Stimulated activated CD8-positive, alpha-beta memory T cell treated with anti-CD3 and anti-CD28 coated beads, Interleukin-7, amount 100 ng/mL, for 48 hours (primary cell): ENCODE results near the gene ENO3.

Source experiments
- DNase-seq, 2 donors: peaks; one replicate each; pipeline ENCODE4 v3.0.0-alpha.2; 2020; ENCODE audit warnings: low read depth in 1 of 2; ENCODE audit errors: extremely low read depth in 1 of 2

Gene ENO3

DNA sequence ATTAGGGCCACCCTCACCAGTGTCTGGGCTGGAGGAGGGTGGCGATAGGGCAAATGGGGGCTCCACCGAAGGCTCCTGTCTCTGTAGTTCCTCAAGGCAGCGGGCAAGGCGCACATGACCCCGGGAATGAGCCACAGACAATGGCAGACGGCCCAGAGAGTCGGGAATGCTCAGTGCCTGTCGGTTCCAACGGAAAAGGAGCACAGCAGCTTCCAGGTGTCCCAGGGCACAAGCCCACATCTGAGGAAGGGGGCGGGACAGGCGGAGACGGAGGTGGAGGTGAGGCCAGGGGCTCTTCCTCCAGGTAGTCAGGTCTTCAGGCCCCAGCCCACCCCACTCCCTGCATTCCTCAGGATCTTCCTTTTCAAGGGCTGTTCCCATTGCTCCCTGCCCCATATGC, 21.8 kb downstream of the ENO3 start:
- DNase-seq, result no peak

DNA sequence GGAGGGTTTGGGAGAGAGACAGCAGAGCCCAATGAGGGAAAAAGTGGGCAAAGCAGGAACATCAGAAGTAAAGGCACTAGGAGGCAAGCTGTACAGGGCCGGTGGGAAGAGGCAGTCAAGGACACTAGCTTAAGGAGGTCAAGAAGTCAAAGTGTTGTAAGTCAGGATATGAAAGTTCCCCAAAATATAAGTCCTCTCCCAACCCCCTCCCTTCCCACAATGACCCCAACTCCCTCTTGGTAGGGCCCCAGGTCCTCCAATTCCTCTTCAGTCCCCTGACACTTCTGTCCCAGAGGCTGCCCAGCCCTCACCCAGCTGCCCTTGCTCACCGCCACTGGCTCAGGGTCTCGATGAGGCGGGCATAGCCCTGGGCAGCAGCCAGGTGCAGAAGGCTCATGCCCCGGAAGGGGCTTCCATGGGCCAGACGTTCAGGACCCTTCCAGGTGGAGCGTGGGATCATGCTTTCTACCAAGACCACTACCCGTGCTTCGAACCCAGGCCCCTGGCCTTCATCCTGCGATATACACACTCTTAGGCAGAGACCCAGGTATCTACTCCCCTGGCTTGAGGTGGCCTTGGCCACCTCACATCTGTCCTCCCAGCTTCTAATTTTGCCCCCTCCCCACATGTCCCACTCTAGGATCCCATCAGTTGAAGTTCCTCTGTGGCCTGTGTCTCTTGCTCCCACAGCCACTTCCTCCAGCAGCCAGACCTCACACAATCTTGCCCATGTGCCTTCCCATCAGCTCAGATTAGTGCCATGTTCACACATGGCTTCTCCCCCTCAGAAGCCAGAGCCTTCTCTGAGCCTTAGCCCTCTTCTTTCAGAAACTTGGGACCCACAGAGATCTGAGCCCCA, 22.6 kb downstream of the ENO3 start:
- DNase-seq, result no peak

DNA sequence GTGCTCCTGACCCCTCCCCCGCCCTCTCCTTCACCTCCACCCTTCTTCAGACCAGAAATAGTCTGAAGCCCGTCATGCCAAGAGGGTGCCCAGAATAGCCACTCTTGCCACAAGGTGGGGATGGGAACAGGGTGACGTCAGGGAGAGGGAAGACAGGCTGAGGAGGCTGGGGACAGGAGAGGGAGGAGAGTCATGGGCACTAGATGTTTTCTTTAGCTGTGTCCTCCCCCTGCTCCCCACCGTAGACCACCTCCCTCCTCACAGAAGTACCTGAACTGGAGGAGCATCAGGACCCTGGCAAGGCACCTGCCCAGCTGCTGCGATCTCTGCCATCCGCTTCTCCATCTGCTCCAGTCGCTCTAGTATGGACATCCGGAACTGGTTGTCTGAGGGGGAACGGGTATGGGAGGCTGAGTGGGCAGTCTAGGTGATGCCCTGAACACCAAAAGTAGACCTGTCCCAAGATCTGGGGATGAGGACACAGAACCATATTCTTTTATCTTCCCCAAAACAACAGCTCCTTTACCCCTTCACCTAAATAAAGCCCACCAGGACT, 23.3 kb downstream of the ENO3 start:
- DNase-seq, result no peak

DNA sequence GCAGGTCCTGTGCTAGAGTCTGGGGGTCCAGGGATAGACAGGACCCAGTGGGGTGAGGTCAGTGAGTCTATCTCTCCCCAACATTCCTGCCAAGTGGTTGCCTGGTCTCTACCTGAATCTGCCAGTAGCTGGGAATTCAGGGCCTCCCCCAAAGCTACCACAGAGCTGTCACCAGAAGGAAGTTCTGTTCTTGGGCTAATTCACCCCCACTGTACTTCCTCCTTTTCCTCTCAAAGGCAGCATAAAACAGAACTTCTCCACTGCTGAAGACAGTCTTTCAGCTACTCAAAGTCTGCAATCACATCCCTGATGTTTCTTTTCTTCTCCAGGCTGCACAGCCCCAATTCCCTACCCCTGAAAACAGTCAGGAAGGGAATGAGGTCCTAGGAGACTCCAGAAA, 27.8 kb downstream of the ENO3 start:
- DNase-seq, result no peak

DNA sequence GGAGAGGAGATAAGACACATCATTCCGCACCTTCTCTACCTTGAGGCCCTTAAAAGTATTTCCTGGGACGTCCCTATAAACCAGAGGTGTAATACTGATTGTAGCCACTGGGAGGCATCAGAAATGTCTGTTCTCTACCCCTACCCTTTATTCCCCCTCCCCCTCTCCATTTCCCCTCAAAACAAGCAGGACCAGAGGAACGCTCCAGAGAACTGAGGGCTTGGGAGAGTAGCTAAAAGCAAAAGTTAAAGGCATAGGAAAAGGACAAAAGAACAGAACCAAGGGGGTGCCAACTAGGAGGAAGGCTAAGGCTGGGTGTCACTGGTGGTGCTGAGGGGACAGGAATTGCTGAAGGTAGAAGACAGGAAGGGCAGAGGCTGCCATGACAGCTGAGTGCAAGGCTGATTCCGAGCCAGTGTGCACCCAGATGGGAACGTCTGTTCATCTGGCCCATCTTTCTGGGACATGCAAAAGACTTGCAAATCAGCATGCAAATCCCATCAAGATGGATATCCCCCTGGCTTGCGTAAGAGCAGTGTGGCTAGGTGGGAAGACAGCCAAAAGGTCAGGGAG, 29.8 kb downstream of the ENO3 start:
- DNase-seq, result no peak

DNA sequence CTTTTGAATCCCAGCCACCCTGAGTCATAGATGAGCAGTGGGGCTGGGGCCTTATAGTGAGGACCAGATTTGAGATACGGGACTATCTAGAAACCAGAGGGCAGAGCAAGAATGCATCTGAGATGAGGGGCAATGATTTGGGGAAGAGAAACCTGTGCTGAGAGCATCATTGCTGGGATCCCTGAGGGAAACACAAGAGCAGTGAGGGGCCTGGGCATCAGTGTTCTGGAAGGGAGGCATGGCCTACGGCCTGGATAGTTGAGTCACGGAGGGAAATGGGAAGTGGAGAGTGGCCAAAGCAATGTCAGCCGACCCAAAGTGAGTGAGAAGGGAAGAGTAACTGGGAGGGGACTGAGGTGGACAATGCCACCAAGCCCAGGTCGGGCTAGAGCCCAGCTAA, 31.4 kb downstream of the ENO3 start:
- no peak for DNase-seq

DNA sequence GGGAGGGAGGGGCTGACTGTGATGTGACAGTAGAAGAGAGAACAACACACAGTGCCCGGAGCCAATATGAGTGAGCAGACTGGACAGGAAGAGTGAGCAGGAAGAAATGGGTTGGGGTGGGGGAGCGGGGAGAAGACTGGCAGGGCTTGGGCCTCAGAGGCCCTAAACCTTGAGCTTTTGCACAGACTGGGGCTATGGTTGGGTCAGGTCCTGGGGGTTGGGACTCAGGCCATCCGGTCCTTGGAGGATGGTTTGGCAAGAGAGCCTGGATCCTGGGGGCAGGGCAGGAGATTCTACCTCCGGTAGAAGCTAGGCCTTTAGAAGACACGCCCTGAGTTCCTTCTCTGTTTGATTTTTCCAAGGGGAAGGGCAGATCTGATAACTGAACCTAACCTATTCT, 35.5 kb downstream of the ENO3 start:
- DNase-seq, result no peak

DNA sequence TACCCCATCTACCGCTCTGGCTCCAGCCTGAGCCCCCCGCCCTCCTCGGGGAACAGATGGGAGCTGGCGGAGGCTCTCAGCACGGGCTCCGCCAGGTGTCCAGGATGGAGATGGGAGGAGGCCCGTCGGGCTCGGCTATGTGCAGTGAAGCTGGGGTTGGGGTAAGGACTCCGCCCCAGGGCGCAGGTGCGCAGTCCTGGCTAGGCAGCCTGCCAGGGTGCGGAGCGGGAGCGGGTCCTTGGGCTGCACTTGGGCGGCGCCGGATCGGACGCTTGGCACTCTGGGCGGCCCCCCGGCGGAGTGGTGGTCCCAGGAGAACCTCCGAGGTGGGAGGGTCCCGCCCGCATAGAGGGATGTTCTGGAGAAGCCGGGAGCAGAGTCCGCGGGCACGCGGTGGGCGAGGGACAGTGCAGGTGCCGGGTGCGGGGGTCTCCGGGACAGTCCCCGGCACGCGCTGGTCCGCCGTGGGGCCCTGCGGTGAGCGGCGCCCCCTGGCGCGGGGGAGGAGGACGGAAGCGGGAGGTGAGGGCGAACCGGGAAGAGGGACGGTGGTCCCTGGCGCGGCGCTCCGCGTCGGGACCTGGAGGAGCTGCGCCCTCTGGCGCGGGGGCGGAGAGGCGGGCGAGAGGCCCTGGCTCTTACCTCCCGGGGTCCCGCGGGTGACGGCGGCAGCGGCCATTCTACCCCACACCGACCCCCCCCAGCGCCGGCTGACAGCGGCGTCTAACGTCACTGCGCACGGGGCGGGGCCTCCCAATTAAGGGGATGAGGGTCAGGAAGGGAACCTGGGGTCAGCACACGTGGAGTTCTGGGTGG, 36.2 kb downstream of the ENO3 start, which contains the start of gene CAMTA2:
TSS of gene CAMTA2 (minus strand) at position 725 of the 816 bp plus-strand sequence. CDS start 1,453 bp downstream, outside the sequence.
- peak; percentile 77 to 84 for DNase-seq

DNA sequence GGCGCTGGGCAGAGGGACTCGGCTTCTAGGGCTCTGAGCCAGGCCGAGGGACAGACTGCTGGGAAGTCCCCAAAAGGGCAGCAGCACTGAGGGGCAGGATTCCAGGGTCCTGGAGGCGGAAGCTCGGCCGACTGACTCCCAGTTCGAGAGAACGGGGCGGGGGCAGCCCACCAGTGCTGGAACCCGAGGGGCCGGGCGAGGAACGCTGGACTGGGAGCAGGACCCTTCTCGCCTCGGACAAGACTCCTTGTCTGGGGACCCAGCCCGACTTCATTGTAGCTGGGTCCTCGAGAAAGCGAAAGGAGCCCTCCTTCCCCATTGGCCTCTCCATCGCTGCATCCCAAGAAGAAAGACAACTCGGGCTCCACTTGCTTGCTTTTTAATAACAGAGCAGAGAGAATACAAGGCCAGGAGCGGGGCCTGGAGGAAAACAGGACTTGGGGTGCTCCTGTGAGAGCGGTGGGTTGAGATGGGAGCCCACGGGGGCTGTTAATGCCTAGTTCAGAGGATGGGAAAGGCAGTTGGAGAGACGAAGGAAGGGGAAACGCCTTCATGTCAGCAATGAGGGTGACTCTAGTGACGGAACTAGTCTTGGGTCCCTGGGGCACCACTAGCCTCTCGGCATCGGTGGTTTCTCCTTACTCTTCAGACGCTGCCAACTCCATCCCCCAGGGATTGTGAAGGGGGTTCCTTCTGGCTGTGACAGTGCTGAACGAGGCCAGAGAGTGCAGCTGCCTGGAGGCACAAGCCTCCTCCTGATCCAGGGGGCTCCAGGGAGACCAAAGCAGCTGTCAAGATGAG, 37.0 kb downstream of the ENO3 start:
- no peak for DNase-seq

DNA sequence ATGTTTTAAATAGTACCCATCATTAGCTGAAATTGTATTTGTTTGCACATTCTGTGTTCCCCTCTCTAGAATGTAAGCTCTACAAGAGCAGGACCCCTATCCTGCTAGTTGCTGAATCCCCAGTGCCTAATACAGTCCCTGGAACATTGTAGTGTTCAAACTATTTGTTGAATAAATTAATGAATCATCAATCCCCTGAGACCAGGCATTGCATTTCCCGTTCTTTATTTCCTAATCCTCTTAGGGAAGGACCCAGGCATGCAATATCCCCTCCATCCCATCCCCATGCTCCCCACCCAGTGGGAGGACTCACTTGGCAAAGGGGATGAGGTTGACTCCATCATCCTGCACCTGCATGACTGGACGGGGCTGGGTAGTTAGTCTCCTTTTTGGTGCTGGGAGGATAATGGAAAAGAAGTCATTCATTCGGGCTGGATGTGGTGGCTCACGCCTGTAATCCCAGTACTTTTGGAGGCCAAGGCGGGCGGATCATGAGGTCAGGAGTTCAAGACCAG, 43.2 kb downstream of the ENO3 start:
- DNase-seq, result no peak

DNA sequence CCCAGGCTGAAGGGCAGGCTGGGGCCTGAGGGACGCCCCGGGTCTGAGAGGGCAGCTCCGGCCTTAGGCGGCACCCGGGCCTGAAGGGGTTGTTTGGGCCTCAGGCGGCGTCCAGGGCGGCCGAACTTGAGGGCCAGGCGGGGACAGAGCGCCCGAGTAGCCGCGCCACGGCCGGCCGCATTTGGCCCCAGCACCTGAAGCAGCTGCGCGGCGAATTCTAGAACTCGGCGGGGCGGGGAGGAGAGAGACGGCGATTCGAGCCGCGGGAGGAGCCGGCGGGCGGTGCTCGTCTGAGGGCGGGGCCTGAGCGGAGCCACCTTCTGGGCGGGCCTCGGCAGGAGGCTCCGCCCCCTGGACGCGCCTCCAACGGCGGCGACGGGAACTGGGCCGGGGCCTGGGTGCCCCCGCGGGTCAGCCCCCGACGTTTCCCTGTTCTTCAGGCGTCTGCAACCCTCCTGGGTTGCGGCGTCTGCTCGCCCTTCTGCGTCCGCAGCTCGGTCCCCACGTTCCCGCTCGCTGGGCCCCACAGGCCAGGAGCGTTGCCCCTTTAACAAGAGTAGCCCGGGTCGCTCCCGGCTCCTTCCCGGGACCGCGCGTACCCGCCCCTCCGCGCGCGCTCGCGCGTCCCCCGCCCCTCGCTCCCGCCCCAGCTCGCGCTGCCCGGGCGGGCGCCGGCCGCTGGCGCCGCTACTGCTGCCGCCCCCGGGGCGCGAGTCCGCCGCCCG, 46.5 kb downstream of the ENO3 start, which contains the start of the genes INCA1 and KIF1C:
TSS of gene INCA1 (minus strand) at position 221 of the 725 bp plus-strand sequence. CDS start 3,085 bp downstream, outside the sequence.
TSS of gene KIF1C (plus strand) at position 649 of the 725 bp plus-strand sequence. CDS start 2,297 bp downstream, outside the sequence.
- peak; percentile 73 to 74 for DNase-seq

DNA sequence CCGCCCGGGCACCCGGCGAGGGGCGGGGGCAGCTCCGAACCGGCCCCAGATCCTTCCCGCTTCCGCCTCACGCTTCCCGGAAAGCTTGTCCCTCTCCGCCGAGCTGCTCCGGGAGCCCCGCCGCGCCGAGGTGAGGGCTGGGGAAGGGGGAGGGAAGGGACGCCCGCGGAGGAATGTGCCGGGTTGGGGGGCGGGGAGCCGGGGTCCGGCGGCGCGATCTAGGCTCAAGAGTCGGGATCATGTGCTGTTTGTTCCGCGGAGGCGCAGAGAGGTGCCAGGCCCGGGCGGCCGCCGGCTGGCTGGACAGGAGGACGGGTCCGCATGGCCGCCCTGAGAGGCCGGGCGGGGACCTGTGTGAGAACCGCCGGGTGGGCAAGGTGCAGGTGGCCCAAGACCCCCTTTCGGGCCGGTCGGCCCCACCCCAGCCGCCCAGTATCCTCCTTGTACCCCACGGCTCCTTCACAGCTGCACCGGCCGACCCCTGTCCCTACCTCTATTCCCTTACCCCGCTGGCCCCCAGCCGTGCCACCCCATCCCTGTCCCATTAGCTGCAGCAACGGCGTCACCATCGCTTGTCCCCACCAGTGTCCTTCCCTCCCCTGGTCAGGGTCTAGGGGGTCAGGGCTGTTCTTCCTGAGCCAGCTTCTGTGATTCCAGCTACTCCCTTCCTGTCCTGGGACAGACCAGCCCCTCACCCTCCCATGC, 47.3 kb downstream of the ENO3 start:
- no peak for DNase-seq

DNA sequence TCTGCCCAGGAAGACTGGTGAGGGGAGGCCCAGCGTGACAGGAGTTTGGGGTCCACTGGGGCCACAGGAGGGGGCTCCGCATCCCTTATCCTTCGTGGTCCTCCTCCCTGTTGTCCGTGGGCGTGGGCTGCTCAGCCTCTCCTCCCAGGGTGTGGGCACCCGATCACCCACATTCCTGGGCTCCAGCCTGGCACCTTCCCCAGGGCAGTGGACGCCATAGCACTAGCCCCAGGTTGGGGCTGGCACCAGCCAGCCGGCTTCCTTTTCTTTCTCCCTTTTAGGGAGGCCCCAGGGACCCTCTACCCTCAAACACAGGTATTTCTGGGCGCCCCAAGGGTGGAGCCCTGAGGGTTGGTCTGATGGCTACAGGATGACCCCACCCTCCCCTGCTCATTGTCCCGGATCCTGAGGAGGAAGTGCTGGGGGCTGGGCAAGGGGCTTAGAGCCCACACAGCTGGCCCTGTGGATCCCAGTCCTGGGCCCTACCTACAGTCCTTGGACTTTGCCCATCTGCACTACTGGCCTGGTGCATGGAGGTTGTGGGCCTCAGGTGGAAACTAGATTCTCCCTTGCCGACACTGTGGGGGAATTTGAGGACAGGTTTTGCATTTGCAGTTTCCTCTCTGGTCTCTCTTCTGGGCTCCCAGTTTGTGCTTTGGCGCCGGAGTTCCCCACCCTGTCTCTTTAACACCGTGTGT, 48.0 kb downstream of the ENO3 start:
- DNase-seq, result no peak

DNA sequence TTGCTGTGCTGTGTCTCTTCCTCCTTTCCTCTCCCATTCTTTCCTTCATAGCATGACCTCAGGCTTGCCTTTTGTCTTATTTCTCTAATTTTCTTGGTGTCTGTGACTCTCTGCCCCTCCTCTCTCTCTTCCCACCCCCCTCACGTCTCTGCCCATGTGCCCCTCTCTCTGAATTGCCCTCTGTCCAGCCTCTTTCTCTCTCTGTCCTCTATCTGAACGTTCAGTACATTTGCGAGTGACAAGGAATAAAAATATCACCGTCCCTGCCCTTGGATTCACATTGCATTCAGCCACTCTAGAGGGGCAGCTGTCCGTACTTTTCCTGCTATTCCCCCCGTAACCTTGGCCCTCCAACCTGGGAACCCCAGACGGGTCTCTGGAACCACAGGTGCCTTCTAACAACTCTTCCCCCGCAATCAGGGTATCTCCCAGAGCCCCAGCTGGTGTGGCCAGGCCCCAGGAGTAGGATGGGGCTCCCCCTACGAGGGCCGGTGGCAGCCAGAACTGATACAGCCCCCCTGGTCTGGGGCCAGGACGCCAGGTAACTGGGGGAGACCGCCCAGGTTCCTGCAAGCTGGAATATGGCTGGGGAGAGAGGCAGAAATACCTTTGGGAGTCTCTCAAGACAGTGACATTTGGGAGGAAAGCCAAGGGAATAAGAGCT, 48.6 kb downstream of the ENO3 start:
- DNase-seq, result no peak

DNA sequence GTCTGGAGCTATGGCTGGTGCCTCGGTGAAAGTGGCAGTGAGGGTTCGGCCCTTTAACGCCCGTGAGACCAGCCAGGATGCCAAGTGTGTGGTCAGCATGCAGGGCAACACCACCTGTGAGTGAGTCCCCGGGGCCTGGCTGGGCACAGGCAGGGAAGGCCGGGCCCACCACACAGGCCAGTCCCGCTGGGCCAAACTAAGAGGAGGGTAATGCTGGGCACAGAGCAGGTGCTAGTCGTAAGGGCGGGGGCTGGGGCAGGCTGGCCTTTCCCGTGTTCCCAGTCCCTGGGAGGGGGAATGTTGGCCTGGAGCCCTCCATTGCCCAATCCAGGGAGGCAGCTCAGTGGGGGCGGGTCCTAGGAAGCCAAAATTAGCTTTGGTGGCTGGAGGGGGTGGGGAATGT, 49.3 kb downstream of the ENO3 start:
- no peak for DNase-seq

DNA sequence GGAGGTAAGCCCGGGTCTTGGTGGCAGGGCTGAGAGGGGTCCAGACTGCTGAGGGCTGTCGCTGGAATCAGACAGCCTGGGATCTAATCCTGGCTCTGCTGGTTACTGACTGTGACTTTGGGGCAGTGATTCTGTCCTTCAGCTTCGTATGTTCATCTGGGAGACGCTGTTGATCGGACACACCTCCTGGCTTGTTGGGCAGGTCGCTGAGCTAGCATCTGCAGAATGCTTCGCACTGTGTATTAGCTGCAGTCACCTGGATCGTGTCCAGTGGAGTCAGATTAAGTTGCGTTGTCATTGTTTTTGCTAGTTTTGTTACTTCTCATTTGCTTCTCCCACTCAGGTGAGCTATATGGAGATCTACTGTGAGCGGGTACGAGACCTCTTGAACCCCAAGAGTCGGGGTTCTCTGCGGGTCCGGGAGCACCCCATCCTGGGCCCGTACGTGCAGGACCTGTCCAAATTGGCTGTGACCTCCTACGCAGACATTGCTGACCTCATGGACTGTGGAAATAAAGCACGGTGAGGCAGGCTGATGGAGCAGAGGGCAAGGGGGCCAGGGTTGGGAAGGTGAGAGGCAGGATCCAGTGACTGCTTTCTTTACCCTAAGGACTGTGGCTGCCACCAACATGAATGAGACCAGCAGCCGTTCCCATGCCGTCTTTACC, 51.3 kb downstream of the ENO3 start:
- DNase-seq, result no peak
